Vein endothelial cell (primary cell): ENCODE results near the gene ZNF419. TPM values are rescaled to one million over a fixed set of nuclear protein-coding genes. Genes with fewer than 3 reads are reported as not detected.

ENCODE experiments used
- small RNA-seq: library from RNA; depleted of rRNA; stranded (forward); fragments of <200 nt; gene quantifications from one replicate; pipeline ENCODE3, GENCODE V24; 2012
- total RNA-seq: library from RNA; depleted of rRNA; stranded (reverse); fragments of >200 nt; gene quantifications from 2 replicates; pipeline ENCODE4 v1.2.3, GENCODE V29; 2012

The ZNF419 gene
- 11.1 and 13.5 TPM in 2 replicates for total RNA-seq

GRCh38 chr19:57487477-57488298, at the start of gene ZNF419:
TSS of gene ZNF419 (plus strand) at chr19:57487750. CDS start at chr19:57487951, 201 bp downstream.

GRCh38 chr19:57477191-57478008, 10.2 kb upstream of the ZNF419 start, which contains the start of gene ZNF772:
TSS of gene ZNF772 (minus strand) at chr19:57477566. CDS start at chr19:57477309, 257 bp downstream.

GRCh38 chr19:57499680-57500395, 12.3 kb downstream of the ZNF419 start, which contains the start of gene ZNF773:
TSS of gene ZNF773 (plus strand) at chr19:57499938. CDS start at chr19:57500081, 143 bp downstream.

GRCh38 chr19:57527136-57527881, 39.8 kb downstream of the ZNF419 start, which contains the start of gene ZNF549:
TSS of gene ZNF549 (plus strand) at chr19:57527356. CDS start at chr19:57527574, 218 bp downstream.

Small RNA genes lying within 50 kb of the gene (small RNA-seq; reads per million reads assigned to genes)
- gene VN1R107P = not detected

Other genes starting within 250 kb of the ZNF419 start
- gene ZNF805, start 247.1 kb upstream of the ZNF419 start, total RNA-seq = 23.8 and 24.7 TPM in 2 replicates
- gene ZNF460, start 207.3 kb upstream of the ZNF419 start, total RNA-seq = 74.9 and 77.1 TPM in 2 replicates
- gene ZNF543, start 167.3 kb upstream of the ZNF419 start, total RNA-seq = 10.1 and 11.7 TPM in 2 replicates
- gene ZNF304, start 136.5 kb upstream of the ZNF419 start, total RNA-seq = 8.5 and 9.0 TPM in 2 replicates
- 9.1 and 10.1 TPM in 2 replicates for gene TRAPPC2B, start 124.2 kb upstream of the ZNF419 start, total RNA-seq
- 1.6 and 2.9 TPM in 2 replicates for gene ZNF547, start 124.2 kb upstream of the ZNF419 start, total RNA-seq
- gene ZNF548, start 97.9 kb upstream of the ZNF419 start, total RNA-seq = 14.2 and 16.3 TPM in 2 replicates
- 11.4 and 14.3 TPM in 2 replicates for gene ZNF17, start 76.6 kb upstream of the ZNF419 start, total RNA-seq
- gene ZNF749, start 52.4 kb upstream of the ZNF419 start, total RNA-seq = 7.2 and 12.2 TPM in 2 replicates
- gene VN1R1, start 30.6 kb upstream of the ZNF419 start, total RNA-seq = 0.98 and 1.1 TPM in 2 replicates
- 14.4 and 22.7 TPM in 2 replicates for gene ZNF772, start 10.2 kb upstream of the ZNF419 start, total RNA-seq
- gene ZNF773, start 12.2 kb downstream of the ZNF419 start, total RNA-seq = 13.0 and 15.0 TPM in 2 replicates
- 4.2 and 4.6 TPM in 2 replicates for gene ZNF549, start 39.6 kb downstream of the ZNF419 start, total RNA-seq
- 4.6 and 6.2 TPM in 2 replicates for gene ZNF550, start 72.1 kb downstream of the ZNF419 start, total RNA-seq
- gene ZNF416, start 91.2 kb downstream of the ZNF419 start, total RNA-seq = 6.2 and 6.8 TPM in 2 replicates
- gene ZIK1, start 96.4 kb downstream of the ZNF419 start, total RNA-seq = 4.6 and 5.7 TPM in 2 replicates
- gene ZNF530, start 112.1 kb downstream of the ZNF419 start, total RNA-seq = 3.6 and 6.9 TPM in 2 replicates
- 19.3 and 21.5 TPM in 2 replicates for gene ZNF134, start 126.5 kb downstream of the ZNF419 start, total RNA-seq
- gene ZNF211, start 145.4 kb downstream of the ZNF419 start, total RNA-seq = 7.5 and 9.3 TPM in 2 replicates
- under 0.01 and 0.10 TPM in 2 replicates for gene ZSCAN4, start 181.2 kb downstream of the ZNF419 start, total RNA-seq
- 13.4 and 14.4 TPM in 2 replicates for gene ZNF551, start 194.2 kb downstream of the ZNF419 start, total RNA-seq
- 0.33 and 3.7 TPM in 2 replicates for gene ZNF154, start 221.5 kb downstream of the ZNF419 start, total RNA-seq
- 4.6 and 8.3 TPM in 2 replicates for gene ZNF671, start 239.9 kb downstream of the ZNF419 start, total RNA-seq